OCI-LY1 (cell line): ENCODE data around the gene PPP1CA.

Source experiments
- EZH2 ChIP-seq: fragments of 200-600 bp; sonication (generic), shearing (Covaris generic); IDR thresholded peaks from 2 replicates; pipeline ENCODE4 v1.8.0; 2017; ENCODE audit warnings: borderline replicate concordance, mixed run types, mild to moderate bottlenecking, antibody characterized with exemption, low read length, moderate library complexity, mixed read lengths
- TF ChIP-seq, protein P1 (sequence below): fragments of 200-600 bp; sonication (generic), shearing (Covaris generic); IDR thresholded peaks from 2 replicates; pipeline ENCODE4 v1.5.1; 2017; ENCODE audit warnings: mild to moderate bottlenecking, antibody characterized with exemption, low read length, moderate library complexity, mixed read lengths

DNA sequence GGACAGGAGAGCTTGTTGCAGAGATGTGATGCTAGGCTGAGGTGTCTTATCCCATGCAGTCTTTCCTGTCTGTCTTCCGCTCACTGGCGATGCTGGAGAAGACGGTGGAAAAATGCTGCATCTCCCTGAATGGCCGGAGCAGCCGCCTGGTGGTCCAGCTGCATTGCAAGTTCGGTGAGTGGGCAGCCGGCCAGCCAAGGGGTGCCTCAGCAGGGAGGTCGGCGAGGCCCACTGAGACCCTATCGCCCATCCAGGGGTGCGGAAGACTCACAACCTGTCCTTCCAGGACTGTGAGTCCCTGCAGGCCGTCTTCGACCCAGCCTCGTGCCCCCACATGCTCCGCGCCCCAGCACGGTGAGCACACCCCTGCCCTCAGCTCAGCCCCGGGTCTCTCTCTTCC, 8.2 kb downstream of the PPP1CA start:
- TF ChIP-seq, protein P1, sequence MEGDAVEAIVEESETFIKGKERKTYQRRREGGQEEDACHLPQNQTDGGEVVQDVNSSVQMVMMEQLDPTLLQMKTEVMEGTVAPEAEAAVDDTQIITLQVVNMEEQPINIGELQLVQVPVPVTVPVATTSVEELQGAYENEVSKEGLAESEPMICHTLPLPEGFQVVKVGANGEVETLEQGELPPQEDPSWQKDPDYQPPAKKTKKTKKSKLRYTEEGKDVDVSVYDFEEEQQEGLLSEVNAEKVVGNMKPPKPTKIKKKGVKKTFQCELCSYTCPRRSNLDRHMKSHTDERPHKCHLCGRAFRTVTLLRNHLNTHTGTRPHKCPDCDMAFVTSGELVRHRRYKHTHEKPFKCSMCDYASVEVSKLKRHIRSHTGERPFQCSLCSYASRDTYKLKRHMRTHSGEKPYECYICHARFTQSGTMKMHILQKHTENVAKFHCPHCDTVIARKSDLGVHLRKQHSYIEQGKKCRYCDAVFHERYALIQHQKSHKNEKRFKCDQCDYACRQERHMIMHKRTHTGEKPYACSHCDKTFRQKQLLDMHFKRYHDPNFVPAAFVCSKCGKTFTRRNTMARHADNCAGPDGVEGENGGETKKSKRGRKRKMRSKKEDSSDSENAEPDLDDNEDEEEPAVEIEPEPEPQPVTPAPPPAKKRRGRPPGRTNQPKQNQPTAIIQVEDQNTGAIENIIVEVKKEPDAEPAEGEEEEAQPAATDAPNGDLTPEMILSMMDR, result no peak
- no peak for TF ChIP-seq EZH2
